Prostate gland (tissue), 2 donors: ENCODE measurements around the gene ADO. TPM values are rescaled to one million over a fixed set of nuclear protein-coding genes. Genes with fewer than 3 reads are reported as not detected.

Source experiments
- DNase-seq: peaks from one replicate; pipeline ENCODE4 v3.0.0-alpha.2; 2019; ENCODE audit warnings: low spot score
- H3K27ac ChIP-seq, 2 donors: fragments of 200-600 bp; sonication (generic); 2 replicates each; pipeline ENCODE4 v1.5.1; 2017 to 2019
- H3K27me3 ChIP-seq: fragments of 200-600 bp; sonication (generic); replicated peaks from 2 replicates; pipeline ENCODE4 v1.5.1; 2019; ENCODE audit not compliant: insufficient read depth
- H3K36me3 ChIP-seq, 2 donors: fragments of 200-600 bp; sonication (generic); 1 replicate in 1 of 2; 2 replicates in 1 of 2; pipeline versions ENCODE4 v1.5.1 to v1.8.1; 2017 to 2019
- H3K4me1 ChIP-seq: fragments of 200-600 bp; sonication (generic); replicated peaks from 2 replicates; pipeline ENCODE4 v1.5.1; 2019
- H3K4me3 ChIP-seq, 2 donors: fragments of 200-600 bp; sonication (generic); 2 replicates each; pipeline ENCODE4 v1.5.1; 2017 to 2019
- H3K9me3 ChIP-seq: fragments of 200-600 bp; sonication (generic); 2 replicates; pipeline ENCODE4 v1.5.1; 2017
- CTCF ChIP-seq, 4 experiments: fragments of 200-600 bp in 2 of 4; fragments of 450-650 bp in 2 of 4; sonication (generic) in 2 of 4; IDR thresholded peaks; 1 replicate in 3 of 4; 2 replicates in 1 of 4; pipeline ENCODE4 v1.5.1; 2016 to 2019; ENCODE audit warnings: antibody characterized with exemption in 4 of 4, mild to moderate bottlenecking in 2 of 4, moderate library complexity in 2 of 4
- POLR2A ChIP-seq: fragments of 450-650 bp; IDR thresholded peaks from one replicate; pipeline ENCODE4 v1.6.1; 2016; ENCODE audit warnings: antibody characterized with exemption, mild to moderate bottlenecking
- POLR2AphosphoS5 ChIP-seq: sonication (generic); formaldehyde crosslinking; IDR thresholded peaks from one replicate; pipeline ENCODE4 v1.6.1; 2017; ENCODE audit warnings: antibody characterized with exemption
- WGBS: methylation state at CpG from one replicate; pipeline ENCODE4 v1.1.5; 2018; 5-methylcytosine and 5-hydroxymethylcytosine counted together
- intact Hi-C: fragments of 100-400 bp; cut with DNase I; formaldehyde crosslinking; loops from one replicate; pipeline ENCODE4 v1.14.2; 2022
- total RNA-seq, 2 donors: library from RNA; depleted of rRNA; stranded (reverse); fragments of >200 nt; gene quantifications; one replicate each; pipeline ENCODE4 v1.1.0, GENCODE V29; 2016

The ADO gene
- total RNA-seq = 10 to 100 TPM; 25.0 to 37.4 TPM

GRCh38 chr10:62804356-62805230 is at the start of gene ADO:
ADO (plus strand) TSS chr10:62804720; CDS start chr10:62805060, 340 bp downstream.
- peaks cover 3% of the 10 kb centered on the region for H3K4me1 ChIP-seq
- WGBS = under 1% methylated on average over 68 of the region's 87 CpGs
- peak; percentile 79 for TF ChIP-seq POLR2AphosphoS5
- TF ChIP-seq CTCF (IDR thresholded peaks at IDR 0.05) = peak in 1 of 4 experiments; percentile 10
- no peak for TF ChIP-seq POLR2A
- H3K36me3 ChIP-seq = no peaks in the 10 kb centered on the region
- peak; percentile 70 for DNase-seq
- H3K9me3 ChIP-seq = no peaks in the 10 kb centered on the region
- intact Hi-C loops = loop anchor here (1.0 to 10.0 kb wide), 3 partner anchors 12 to 910 kb away; partner anchors contain the start of genes EGR2 and NRBF2
- H3K27ac ChIP-seq = peak within 1 kb of the TSS; percentile 89 to 94
- no peaks in the 10 kb centered on the region for H3K27me3 ChIP-seq
- H3K4me3 ChIP-seq = peak within 1 kb of the TSS; percentile 74 to 79

GRCh38 chr10:62754963-62755362 is 49.6 kb upstream of the ADO start:
- Histone ChIP-seq H3K4me1 (no peaks in the 10 kb centered on the region), H3K27ac (no peak overlapping the region), H3K27me3 (no peaks in the 10 kb centered on the region), H3K9me3 (no peaks in the 10 kb centered on the region), H3K4me3 (no peak overlapping the region), H3K36me3 (no peaks in the 10 kb centered on the region)
- 100% methylated on average over 1 of the region's 1 CpG for WGBS
- intact Hi-C loops = no loop called here
- no peak for TF ChIP-seq POLR2A
- no peak for TF ChIP-seq CTCF (IDR thresholded peaks at IDR 0.05)
- no peak for TF ChIP-seq POLR2AphosphoS5
- DNase-seq = no peak

GRCh38 chr10:62755662-62756653 is 48.6 kb upstream of the ADO start:
- Histone ChIP-seq H3K4me3 (no peak overlapping the region), H3K9me3 (no peaks in the 10 kb centered on the region), H3K27ac (no peak overlapping the region), H3K27me3 (no peaks in the 10 kb centered on the region), H3K4me1 (no peaks in the 10 kb centered on the region), H3K36me3 (no peaks in the 10 kb centered on the region)
- intact Hi-C loops = no loop called here
- no peak for DNase-seq
- TF ChIP-seq POLR2AphosphoS5 (no peak), POLR2A (no peak), CTCF (IDR thresholded peaks at IDR 0.05) (no peak)
- 70% methylated on average over 8 of the region's 8 CpGs for WGBS

- Histone ChIP-seq H3K36me3 (no peaks in the 10 kb centered on the region), H3K4me1 (no peaks in the 10 kb centered on the region), H3K9me3 (no peaks in the 10 kb centered on the region), H3K27ac (no peak overlapping the region), H3K4me3 (no peak overlapping the region), H3K27me3 (no peaks in the 10 kb centered on the region)
- intact Hi-C loops = no loop called here
- no peak for DNase-seq
- 82% methylated on average over 5 of the region's 5 CpGs for WGBS
- TF ChIP-seq POLR2A (no peak), POLR2AphosphoS5 (no peak), CTCF (IDR thresholded peaks at IDR 0.05) (no peak)
Measured at GRCh38 chr10:62759599-62760175, 44.8 kb upstream of the ADO start.
